NT2/D1 (cell line): ENCODE data around the gene SRP9.
A peak's percentile ranks its signal among the peaks of the same experiment; 100 is the strongest.

Experiments used
- DNase-seq: peaks from one replicate; pipeline ENCODE4 v3.0.0-alpha.2; 2011; ENCODE audit warnings: low read depth, low spot score
- H3K27me3 ChIP-seq: 2 replicates; pipeline ENCODE4 v1.6.0; 2011; ENCODE audit warnings: mild to moderate bottlenecking; ENCODE audit not compliant: insufficient read length, insufficient read depth
- H3K36me3 ChIP-seq: 2 replicates; pipeline ENCODE4 v1.6.1; 2011; ENCODE audit warnings: mild to moderate bottlenecking, low read length, mixed read lengths; ENCODE audit not compliant: insufficient read depth, insufficient read length
- H3K4me1 ChIP-seq: 2 replicates; pipeline ENCODE4 v1.5.1; 2011; ENCODE audit not compliant: insufficient read depth, insufficient read length
- H3K4me3 ChIP-seq: 2 replicates; pipeline ENCODE4 v1.5.1; 2011; ENCODE audit warnings: low read depth; ENCODE audit not compliant: insufficient read length
- H3K9ac ChIP-seq: 2 replicates; pipeline ENCODE4 v1.6.0; 2011; ENCODE audit warnings: low read depth; ENCODE audit not compliant: insufficient read length
- H3K9me3 ChIP-seq: 2 replicates; pipeline ENCODE4 v1.5.1; 2011; ENCODE audit warnings: mild to moderate bottlenecking, low read length; ENCODE audit not compliant: insufficient read depth
- SUZ12 ChIP-seq: IDR thresholded peaks from 2 replicates; pipeline ENCODE4 v1.6.1; 2011; ENCODE audit not compliant: insufficient read length, insufficient read depth; ENCODE audit errors: extremely low read depth
- YY1 ChIP-seq: IDR thresholded peaks from 2 replicates; pipeline ENCODE4 v1.6.1; 2011; ENCODE audit not compliant: insufficient read length, insufficient read depth
- ZNF274 ChIP-seq: IDR thresholded peaks from 2 replicates; pipeline ENCODE4 v1.6.1; 2011; ENCODE audit warnings: mild to moderate bottlenecking, low read depth, low read length

SRP9 gene

GRCh38 chr1:225777583-225778336 is at the start of gene SRP9:
SRP9 (plus strand) TSS chr1:225777826; CDS start chr1:225777941, 115 bp downstream.
- DNase-seq: peak; percentile 100
- peaks cover 32% of the 10 kb centered on the region for H3K36me3 ChIP-seq
- H3K9ac ChIP-seq: peak within 1 kb of the TSS; percentile 91
- H3K27me3 ChIP-seq: no peaks in the 10 kb centered on the region
- peaks cover 1% of the 10 kb centered on the region for H3K4me1 ChIP-seq
- TF ChIP-seq ZNF274 (no peak), YY1 (peak; percentile 92), SUZ12 (no peak)
- H3K4me3 ChIP-seq: peak within 1 kb of the TSS; percentile 72
- no peaks in the 10 kb centered on the region for H3K9me3 ChIP-seq

- no peak for TF ChIP-seq ZNF274
- TF ChIP-seq YY1: no peak
- TF ChIP-seq SUZ12: no peak
Measured at GRCh38 chr1:225731491-225731890, 46.1 kb upstream of the SRP9 start.

GRCh38 chr1:225733254-225733653 is 44.4 kb upstream of the SRP9 start:
- no peak for TF ChIP-seq YY1
- no peak for TF ChIP-seq ZNF274
- no peak for TF ChIP-seq SUZ12
- peaks cover 3% of the 10 kb centered on the region for H3K4me1 ChIP-seq
- H3K27me3 ChIP-seq: peaks cover 61% of the 10 kb centered on the region
- H3K9me3 ChIP-seq: no peaks in the 10 kb centered on the region
- H3K36me3 ChIP-seq: no peaks in the 10 kb centered on the region
- no peak overlapping the region for H3K4me3 ChIP-seq
- no peak overlapping the region for H3K9ac ChIP-seq
- DNase-seq: no peak

More at GRCh38 chr1:225731491-225731890, 46.1 kb upstream of the SRP9 start:
- no peak for DNase-seq
- H3K4me3 ChIP-seq: no peak overlapping the region
- peaks cover 44% of the 10 kb centered on the region for H3K27me3 ChIP-seq
- no peaks in the 10 kb centered on the region for H3K9me3 ChIP-seq
- peaks cover 3% of the 10 kb centered on the region for H3K4me1 ChIP-seq
- no peaks in the 10 kb centered on the region for H3K36me3 ChIP-seq
- no peak overlapping the region for H3K9ac ChIP-seq

GRCh38 chr1:225735252-225736149 is 42.1 kb upstream of the SRP9 start:
- Histone ChIP-seq H3K4me1 (peaks cover 5% of the 10 kb centered on the region), H3K9me3 (no peaks in the 10 kb centered on the region), H3K36me3 (no peaks in the 10 kb centered on the region), H3K27me3 (peaks cover 69% of the 10 kb centered on the region), H3K4me3 (no peak overlapping the region), H3K9ac (no peak overlapping the region)
- no peak for DNase-seq
- TF ChIP-seq ZNF274 (no peak), YY1 (no peak)

GRCh38 chr1:225736437-225737098 is 41.1 kb upstream of the SRP9 start:
- H3K4me3 ChIP-seq: no peak overlapping the region
- H3K36me3 ChIP-seq: no peaks in the 10 kb centered on the region
- DNase-seq: no peak
- H3K9me3 ChIP-seq: no peaks in the 10 kb centered on the region
- H3K9ac ChIP-seq: no peak overlapping the region
- no peak for TF ChIP-seq SUZ12
- peaks cover 7% of the 10 kb centered on the region for H3K4me1 ChIP-seq
- peaks cover 63% of the 10 kb centered on the region for H3K27me3 ChIP-seq

- no peak overlapping the region for H3K9ac ChIP-seq
- TF ChIP-seq SUZ12: no peak
- no peak for TF ChIP-seq ZNF274
- no peak for TF ChIP-seq YY1
- peaks cover 7% of the 10 kb centered on the region for H3K4me1 ChIP-seq
- peaks cover 63% of the 10 kb centered on the region for H3K27me3 ChIP-seq
- H3K9me3 ChIP-seq: no peaks in the 10 kb centered on the region
- DNase-seq: no peak
- no peaks in the 10 kb centered on the region for H3K36me3 ChIP-seq
- H3K4me3 ChIP-seq: no peak overlapping the region
Measured at GRCh38 chr1:225737161-225737560, 40.5 kb upstream of the SRP9 start.

- TF ChIP-seq SUZ12: no peak
- no peak for TF ChIP-seq ZNF274
- no peak for TF ChIP-seq YY1
- H3K4me3 ChIP-seq: no peak overlapping the region
- H3K27me3 ChIP-seq: peaks cover 63% of the 10 kb centered on the region
- no peaks in the 10 kb centered on the region for H3K36me3 ChIP-seq
- no peak for DNase-seq
- H3K4me1 ChIP-seq: peaks cover 7% of the 10 kb centered on the region
- H3K9me3 ChIP-seq: no peaks in the 10 kb centered on the region
- H3K9ac ChIP-seq: no peak overlapping the region
Measured at GRCh38 chr1:225737866-225738265, 39.8 kb upstream of the SRP9 start.
